MCF 10A (cell line): Measurements from ENCODE around the gene PAX2. TPM values are rescaled to one million over a fixed set of nuclear protein-coding genes. Genes with fewer than 3 reads are reported as not detected.

Experiments used
- BruUV-seq: library from RNA; stranded (reverse); fragments of 400-500 nt; replicated peaks from 2 replicates; lab custom pipeline; 2021; lab: Mats Ljungman, UMichigan
- CTCF ChIA-PET: fragments of 300-600 bp; sonication (Branson Sonifier 250); formaldehyde crosslinking; extraction: SDS; loops from one replicate; lab custom pipeline; 2021; ENCODE audit warnings: antibody characterized with exemption, inconsistent platforms; lab: Yijun Ruan, JAX
- POLR2A ChIA-PET: fragments of 300-600, 350-650 bp; sonication (Branson Sonifier 250); formaldehyde crosslinking; extraction: SDS; loops from one replicate; lab custom pipeline; 2020; ENCODE audit warnings: antibody characterized with exemption, inconsistent platforms; lab: Yijun Ruan, JAX
- DNase-seq: peaks from one replicate; pipeline ENCODE4 v3.0.0-alpha.2; 2018; ENCODE audit not compliant: unreplicated experiment
- H3K27ac Mint-ChIP-seq: one replicate; pipeline ENCODE4 v1.8.0; 2022; ENCODE audit warnings: mild to moderate bottlenecking, low read depth, mixed read lengths; ENCODE audit not compliant: unreplicated experiment
- H3K27me3 Mint-ChIP-seq: one replicate; pipeline ENCODE4 v1.8.0; 2022; ENCODE audit warnings: mixed read lengths; ENCODE audit not compliant: insufficient read depth, unreplicated experiment
- H3K36me3 Mint-ChIP-seq: one replicate; pipeline ENCODE4 v1.8.0; 2022; ENCODE audit warnings: mild to moderate bottlenecking, moderate library complexity, mixed read lengths; ENCODE audit not compliant: insufficient read depth, unreplicated experiment
- H3K4me1 Mint-ChIP-seq: one replicate; pipeline ENCODE4 v1.8.0; 2022; ENCODE audit warnings: mixed read lengths; ENCODE audit not compliant: insufficient read depth, unreplicated experiment
- H3K4me3 Mint-ChIP-seq: one replicate; pipeline ENCODE4 v1.8.0; 2022; ENCODE audit warnings: mild to moderate bottlenecking, moderate library complexity, mixed read lengths; ENCODE audit not compliant: unreplicated experiment
- H3K9me3 Mint-ChIP-seq: one replicate; pipeline ENCODE4 v1.8.0; 2022; ENCODE audit warnings: mixed read lengths; ENCODE audit not compliant: unreplicated experiment
- CTCF ChIP-seq: fragments of 200-600 bp; IDR thresholded peaks from one replicate; pipeline ENCODE4 v1.8.0; 2022; ENCODE audit warnings: antibody characterized with exemption, mild to moderate bottlenecking; ENCODE audit not compliant: unreplicated experiment
- intact Hi-C: fragments of 100-400 bp; cut with micrococcal nuclease; formaldehyde crosslinking; loops from 2 replicates; pipeline ENCODE4 v1.14.1; 2022
- total RNA-seq: library from RNA; stranded (reverse); gene quantifications from 2 replicates; pipeline ENCODE4 v1.2.3, GENCODE V29; 2022

The PAX2 gene
- total RNA-seq, 1 experiment from 2014 or later: not detected

GRCh38 chr10:100729862-100730724, 15.3 kb upstream of the PAX2 start:
- H3K27me3 Mint-ChIP-seq: peaks cover 68% of the 10 kb centered on the region
- H3K27ac Mint-ChIP-seq: no peak overlapping the region

GRCh38 chr10:100730725-100731406, 14.5 kb upstream of the PAX2 start:
- intact Hi-C loops: no loop called here
- Mint-ChIP-seq H3K27ac (no peak overlapping the region), H3K36me3 (no peaks in the 10 kb centered on the region), H3K4me3 (no peak overlapping the region), H3K9me3 (no peaks in the 10 kb centered on the region), H3K4me1 (peaks cover 7% of the 10 kb centered on the region), H3K27me3 (peaks cover 73% of the 10 kb centered on the region)
- peak; percentile 17 for DNase-seq
- ChIA-PET POLR2A (interaction anchor here (1.0 kb wide), 1 partner anchor 24 kb away, joined by 3 read pairs; no protein-coding TSS in a partner anchor), CTCF (interaction anchor here (1.1 kb wide), 1 partner anchor 13 kb away, joined by 3 read pairs; no protein-coding TSS in a partner anchor)
- no TSS peak for BruUV-seq
- no peak for TF ChIP-seq CTCF

More at GRCh38 chr10:100729862-100730724, 15.3 kb upstream of the PAX2 start:
- intact Hi-C loops: loop anchor here (5.0 kb wide), 1 partner anchor 168 kb away; no protein-coding TSS in a partner anchor
- peaks cover 7% of the 10 kb centered on the region for H3K4me1 Mint-ChIP-seq
- no peaks in the 10 kb centered on the region for H3K9me3 Mint-ChIP-seq
- no TSS peak for BruUV-seq
- DNase-seq: no peak
- CTCF ChIA-PET: no interaction called here
- TF ChIP-seq CTCF: no peak
- POLR2A ChIA-PET: no interaction called here
- no peaks in the 10 kb centered on the region for H3K36me3 Mint-ChIP-seq
- H3K4me3 Mint-ChIP-seq: no peak overlapping the region

DNA sequence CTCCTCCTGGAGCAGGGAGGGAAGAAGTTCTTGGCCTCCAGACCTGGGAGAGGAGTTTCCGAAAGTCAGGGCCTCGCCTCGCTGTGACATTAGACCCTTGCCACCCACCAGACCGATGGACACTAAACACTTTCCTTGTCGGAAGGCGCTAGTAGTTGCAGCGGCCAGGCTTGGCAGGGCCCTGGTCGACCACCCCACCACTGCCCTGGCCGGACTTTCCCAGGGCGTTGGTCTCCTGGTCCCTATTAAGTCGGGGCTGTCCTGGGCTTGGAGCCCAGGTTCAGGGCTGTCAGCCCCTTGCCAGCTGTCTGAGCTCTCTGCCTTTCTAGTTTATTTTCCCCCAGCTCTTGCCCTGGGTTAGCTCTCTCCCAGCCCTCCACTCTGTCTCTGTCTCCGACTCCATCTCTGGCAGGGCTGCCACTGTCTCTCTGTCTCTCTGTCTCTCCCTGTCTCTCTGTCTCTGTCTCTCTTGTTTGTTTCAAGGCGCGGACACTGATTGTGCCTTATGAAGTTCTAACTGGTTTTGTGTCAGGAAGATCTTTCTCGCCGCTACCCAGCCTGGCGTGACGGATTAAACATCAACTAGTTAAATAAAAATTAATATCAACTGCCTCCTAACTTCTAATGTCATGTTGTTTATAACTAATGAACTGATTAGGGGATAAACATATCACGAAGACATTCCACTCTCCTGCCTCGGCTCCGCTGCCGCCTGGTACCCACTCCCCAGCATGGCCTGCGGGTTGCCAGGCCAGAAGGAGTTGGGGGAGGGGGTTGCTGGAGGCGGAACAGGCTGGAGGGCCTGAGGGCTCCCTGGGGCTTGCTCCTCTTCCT, 13.8 kb upstream of the PAX2 start:
- TF ChIP-seq CTCF: no peak
- Mint-ChIP-seq H3K9me3 (no peaks in the 10 kb centered on the region), H3K27me3 (peaks cover 76% of the 10 kb centered on the region), H3K4me1 (peaks cover 7% of the 10 kb centered on the region), H3K4me3 (no peak overlapping the region), H3K36me3 (no peaks in the 10 kb centered on the region), H3K27ac (no peak overlapping the region)
- ChIA-PET CTCF (interaction anchor here (1.1 to 1.3 kb wide), 2 partner anchors 10 to 12 kb away, joined by 3 read pairs; no protein-coding TSS in a partner anchor), POLR2A (interaction anchor here (1.0 kb wide), 1 partner anchor 23 kb away, joined by 3 read pairs; no protein-coding TSS in a partner anchor)
- no peak for DNase-seq
- intact Hi-C loops: no loop called here
- no TSS peak for BruUV-seq
